SIG-M5 treated with dmso at 0.1 percent for 504 hours (cell line): ENCODE measurements around the gene CYP1A2.
"Not testable (repeated sequence)": the region's sequence is repeated elsewhere in the genome, so short reads cannot be mapped to it uniquely, and the experiment has no call there.

Source experiments
- DNase-seq: peaks from one replicate; lab custom pipeline; 2025; ENCODE audit not compliant: unreplicated experiment; lab: John Stamatoyannopoulos, UW

Gene CYP1A2, protein sequence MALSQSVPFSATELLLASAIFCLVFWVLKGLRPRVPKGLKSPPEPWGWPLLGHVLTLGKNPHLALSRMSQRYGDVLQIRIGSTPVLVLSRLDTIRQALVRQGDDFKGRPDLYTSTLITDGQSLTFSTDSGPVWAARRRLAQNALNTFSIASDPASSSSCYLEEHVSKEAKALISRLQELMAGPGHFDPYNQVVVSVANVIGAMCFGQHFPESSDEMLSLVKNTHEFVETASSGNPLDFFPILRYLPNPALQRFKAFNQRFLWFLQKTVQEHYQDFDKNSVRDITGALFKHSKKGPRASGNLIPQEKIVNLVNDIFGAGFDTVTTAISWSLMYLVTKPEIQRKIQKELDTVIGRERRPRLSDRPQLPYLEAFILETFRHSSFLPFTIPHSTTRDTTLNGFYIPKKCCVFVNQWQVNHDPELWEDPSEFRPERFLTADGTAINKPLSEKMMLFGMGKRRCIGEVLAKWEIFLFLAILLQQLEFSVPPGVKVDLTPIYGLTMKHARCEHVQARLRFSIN

DNA sequence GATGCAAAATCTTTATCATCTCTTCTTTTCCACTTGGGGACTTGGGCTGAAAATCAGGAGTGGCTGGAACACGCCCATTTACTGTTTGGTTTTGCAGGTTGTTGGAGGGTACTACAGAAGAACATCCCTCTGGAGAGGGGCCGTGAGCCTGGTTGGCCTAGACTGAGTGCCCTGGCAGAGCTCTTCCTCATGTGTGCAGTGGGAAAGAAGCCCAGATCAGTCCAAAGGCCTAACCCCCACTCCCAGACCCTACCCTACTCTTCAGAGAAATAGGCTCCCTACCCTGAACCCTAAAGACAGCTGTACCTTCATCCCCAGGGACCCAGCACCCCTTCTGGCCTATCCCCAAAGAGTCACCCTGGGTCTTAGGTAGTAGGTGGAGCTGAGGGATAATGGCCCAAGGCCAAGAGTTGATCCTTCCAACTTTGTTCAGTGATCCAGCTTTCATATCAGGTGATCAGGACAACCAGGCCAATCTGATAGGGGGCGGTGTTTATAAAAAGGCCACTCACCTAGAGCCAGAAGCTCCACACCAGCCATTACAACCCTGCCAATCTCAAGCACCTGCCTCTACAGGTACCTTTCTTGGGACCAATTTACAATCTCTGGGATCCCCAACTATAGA is at the start of gene CYP1A2:
Gene CYP1A2 (plus strand): TSS at position 524 of the 625 bp plus-strand sequence. CDS start 894 bp downstream, outside the sequence.
- no peak for DNase-seq

DNA sequence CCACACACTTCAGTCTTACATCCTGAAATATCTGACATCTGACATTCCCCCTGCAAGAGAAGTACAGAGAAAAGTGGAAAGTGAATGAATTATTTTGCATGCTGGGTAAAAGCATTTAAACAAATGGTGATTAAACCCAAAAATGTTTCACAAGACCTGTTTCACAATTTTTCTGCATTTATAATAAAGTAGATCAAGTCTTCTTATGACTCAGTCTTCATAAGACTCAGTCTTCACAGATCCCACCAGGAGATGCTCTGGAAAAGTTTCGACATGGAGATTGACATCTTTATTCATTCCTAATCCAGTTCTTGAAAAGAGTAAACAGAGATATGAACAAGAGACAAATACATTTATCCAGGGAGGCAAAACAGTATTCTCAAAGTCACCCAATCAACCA is 39.6 kb upstream of the CYP1A2 start:
- DNase-seq, result no peak

DNA sequence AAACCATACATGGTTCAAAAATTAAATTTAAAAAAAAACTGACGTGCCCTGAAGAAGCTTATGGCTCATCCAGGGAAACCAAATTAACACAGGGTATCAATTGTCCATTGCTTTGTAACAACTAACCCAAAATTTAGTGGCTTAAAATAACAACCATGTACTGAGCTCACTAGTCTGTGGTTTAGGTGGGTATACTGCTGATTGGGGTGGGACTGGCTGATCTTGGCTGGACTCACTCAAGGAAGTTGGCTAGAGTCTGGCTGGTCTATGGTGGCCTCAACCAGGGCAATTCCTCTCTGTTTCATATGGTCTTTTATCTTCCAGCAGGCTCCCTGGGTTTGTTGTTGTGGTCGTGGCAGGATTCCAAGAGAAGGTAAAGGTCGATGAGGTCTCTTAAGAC is 38.8 kb upstream of the CYP1A2 start:
- no peak for DNase-seq

DNA sequence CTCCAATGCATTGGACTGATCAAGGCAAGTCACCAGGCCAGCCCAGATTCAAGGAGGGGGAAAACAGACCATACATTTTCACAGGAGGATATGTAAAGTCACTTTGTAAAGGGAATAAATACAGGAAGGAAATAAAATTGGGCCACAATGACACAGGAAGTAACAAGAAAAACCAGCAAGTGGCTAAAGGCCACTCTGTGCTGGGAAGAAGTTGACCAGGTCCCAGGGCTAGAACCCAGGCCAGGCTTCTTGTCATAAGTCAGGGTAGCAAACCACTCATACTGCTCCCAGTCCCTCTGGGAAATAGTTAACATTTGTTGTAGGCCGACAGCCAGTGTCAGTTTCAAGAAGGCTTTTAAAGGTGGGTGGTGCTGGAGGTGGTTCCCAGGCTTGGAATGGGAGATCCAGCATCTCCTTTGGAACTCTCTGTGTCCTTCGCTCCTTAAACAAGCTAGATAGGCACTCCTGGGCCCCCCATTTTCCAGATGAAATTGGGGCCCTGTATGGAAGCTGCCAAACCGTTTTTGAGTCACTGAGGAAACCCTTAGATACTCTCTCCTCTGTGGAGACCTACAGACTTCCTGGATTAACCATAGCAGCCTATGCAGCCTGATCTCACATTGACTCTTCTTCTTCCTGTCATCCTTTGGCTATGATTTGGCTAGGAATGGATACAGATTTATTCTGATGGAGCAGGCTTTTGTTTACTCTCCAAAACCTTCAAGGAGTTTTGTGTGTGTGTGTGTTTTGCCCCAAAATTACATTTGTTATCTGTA is 38.1 kb upstream of the CYP1A2 start:
- DNase-seq, result no peak

DNA sequence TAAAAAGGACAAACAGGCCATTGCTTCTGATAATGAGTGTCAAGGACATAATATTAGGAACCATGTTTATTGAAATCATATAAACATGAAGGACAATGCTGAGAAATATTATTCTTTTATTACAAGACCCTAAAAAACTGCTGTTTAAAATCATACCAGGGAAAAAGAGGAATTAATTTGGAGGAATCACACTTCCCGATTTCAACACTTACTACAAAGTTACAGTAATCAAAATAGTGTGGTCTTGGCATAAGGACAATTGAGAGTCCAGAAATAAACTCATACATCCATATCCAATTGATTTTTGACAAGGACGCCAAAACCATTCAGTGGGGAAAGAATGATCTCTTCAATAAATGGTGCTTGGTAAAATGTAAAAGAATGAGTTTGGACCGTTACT is 36.3 kb upstream of the CYP1A2 start:
- DNase-seq, result no peak

DNA sequence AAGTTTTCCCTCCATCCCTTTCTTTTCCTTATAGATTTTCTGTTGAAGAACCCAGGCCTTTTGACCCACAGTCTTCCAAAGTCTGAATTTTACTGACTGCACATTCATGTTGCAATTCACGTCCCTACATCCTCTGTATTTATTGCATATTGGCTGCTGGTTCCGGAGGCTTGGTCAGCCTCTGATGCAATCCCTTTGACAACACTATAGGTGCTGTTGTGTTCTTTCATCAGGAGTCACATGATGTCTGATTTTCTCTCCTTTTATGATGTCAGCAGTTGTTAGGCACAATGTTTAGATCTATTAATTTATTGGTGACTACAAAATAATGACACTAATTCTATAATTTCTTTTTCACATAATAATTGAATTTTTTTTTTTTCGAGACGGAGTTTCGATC is 32.0 kb upstream of the CYP1A2 start:
- peak; percentile 70 for DNase-seq

DNA sequence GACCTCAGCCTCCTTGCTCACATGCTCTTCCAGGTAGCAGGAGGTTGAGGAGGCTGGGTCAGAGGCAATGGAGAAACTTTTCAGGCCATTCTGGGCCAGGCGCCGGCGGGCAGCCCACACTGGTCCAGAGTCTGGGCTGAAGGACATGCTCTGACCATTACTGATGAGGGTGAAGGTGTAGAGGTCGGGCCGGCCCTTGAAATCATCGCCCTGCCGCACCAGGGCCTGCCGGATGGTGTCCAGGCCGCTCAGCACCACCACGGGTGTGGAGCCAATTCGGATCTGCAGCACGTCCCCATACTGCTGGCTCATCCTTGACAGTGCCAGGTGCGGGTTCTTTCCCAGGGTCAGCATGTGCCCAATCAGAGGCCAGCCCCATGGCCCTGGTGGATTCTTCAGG is 26.1 kb upstream of the CYP1A2 start:
- DNase-seq, result no peak

DNA sequence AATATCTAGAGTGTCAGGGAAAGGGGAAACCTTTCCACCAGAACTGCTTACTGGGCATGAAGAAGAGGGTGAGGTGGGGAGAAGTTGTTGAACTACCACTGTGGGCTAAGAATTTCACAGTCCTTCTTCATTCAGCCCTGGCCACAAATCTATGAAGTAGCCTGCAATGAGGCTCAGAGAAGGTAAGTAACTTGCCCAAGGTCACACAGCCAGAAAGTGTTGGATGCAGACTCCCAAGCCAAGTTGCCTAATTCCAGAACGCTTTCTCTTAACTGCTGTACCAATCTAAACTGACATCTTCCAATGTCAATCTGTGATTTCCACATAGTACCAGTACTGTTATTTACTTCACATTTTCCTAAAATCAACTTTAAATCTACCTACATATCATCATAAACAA is 25.5 kb upstream of the CYP1A2 start:
- DNase-seq, result no peak

DNA sequence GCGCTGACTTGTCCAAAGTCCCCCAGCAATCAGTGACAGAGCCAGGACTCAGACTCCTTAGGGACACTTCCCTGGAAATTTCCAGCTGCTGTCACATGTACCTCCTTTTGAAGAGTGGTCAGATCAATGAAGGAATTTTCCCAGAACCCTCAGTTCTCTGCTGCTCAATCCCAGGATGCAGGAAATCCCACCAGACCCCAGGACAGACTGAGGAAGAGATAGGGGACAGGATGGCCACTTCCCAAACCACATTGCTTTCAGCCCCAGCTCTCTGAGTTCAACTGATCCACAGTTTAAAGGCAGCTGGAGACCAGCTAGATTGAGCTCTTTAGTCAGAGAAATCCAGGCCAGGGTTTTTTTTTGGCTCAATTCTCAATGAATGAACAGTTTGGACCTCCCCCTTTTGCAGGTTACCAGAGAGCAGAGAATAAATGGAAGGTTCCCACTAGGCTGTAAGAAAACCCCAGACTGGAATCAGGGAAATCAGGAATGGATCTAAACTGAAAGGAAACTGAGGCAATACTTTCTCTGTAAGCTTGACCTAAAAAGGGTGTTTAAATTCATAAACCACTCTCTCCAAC is 24.8 kb upstream of the CYP1A2 start:
- DNase-seq, result peak; percentile 69

DNA sequence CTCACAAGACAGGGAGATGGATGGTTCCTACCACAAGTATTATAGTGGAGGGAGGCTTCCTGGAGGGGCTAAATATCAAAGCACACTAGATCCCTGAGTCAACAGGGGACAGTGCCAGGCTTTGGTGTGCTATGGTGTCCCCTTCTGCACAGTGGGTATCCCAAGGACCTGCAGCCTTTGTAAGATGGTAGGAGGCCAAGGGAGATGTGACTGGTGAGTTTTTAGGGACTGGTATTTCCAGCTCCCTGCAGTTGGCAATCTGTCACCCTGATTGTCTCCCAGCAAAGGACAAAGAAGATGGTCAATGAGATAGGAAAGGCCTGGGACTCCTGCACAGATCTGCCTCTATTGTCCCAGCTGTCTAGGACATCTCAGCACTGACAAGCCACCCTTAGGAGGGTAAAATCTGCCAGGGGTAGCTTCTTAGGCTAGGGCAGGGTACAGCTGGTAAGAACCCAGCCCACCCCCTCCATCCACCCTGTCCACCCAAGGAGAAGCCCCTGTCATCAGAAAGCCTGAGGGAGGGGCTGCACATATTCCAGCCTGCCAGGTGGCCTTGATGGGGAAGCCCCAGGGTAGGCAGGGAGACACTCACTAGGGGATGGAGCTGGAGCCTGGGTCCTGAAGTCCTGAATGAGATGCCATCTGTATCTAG is 23.9 kb upstream of the CYP1A2 start:
- no peak for DNase-seq

DNA sequence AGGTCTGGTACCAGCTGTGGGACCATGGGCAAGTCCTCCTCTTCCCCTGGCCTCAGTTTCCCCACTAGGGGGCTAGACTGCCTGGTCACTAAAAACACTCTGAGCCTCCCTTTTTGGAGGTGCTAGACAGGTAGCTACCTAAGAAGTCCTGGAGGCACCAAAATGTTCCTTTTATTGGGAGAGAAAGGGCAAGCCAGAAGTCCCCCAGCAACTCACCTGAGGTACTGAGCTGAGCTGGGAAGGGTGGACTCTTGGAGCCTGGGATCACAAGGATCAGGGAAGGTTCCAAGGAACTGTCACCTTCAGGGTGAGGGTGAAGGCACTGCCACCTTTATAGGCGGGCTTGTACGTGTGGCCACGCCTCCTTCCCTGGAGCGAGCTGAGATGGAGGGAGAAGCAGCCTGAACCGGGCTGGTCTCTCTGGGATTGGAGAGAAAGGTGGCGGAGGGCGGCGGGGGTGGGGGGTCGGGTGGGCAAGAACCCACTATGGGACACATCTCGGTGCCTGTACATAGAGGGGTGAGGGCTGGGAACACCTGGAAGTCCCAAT is 23.3 kb upstream of the CYP1A2 start, which contains the start of gene CYP1A1:
Gene CYP1A1 (minus strand): TSS at position 304 of the 550 bp plus-strand sequence. CDS start 2,431 bp downstream, outside the sequence.
- DNase-seq, result peak; percentile 18

DNA sequence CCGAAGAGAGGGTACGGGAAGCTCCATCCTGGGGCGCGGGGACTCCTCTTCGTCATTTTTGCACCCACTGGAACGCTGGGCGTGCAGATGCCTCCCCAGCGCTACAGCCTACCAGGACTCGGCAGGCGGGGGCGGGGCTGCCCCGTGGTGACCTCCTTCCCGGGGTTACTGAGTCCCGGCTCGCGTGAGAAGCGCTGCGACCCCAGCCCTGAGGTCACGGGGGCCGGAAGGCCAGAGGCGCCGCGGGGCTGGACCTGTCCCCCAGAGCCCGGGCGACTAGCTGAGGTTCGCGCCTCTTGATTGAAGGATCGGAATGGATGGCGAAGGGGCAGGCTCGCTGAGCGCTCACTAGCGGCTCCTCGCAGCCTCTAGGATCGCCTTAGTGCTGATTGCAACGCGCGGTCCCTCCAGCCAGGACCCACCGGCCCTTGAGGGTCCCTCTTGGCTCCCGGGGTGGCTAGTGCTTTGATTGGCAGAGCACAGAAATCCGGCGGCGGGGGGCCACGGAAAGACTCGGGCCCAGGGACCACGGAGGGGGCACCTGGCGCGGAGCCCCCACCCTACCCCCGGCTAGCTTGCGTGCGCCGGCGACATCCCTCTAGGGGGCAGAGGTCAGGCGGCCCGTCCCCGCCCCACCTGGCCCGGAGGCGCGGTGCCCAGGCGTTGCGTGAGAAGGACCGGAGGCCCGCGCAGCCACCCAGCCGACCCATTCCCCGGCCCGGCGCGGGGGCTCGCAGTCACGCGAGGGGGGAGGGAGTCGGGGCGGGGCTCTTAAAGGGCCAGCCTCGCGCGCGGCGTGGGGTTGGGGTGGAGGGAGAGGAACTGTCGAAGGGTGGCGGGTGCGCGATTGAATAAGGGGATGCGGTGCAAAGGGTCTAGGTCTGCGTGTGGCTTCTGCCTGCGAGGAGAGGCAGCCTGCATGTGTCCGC is 22.5 kb upstream of the CYP1A2 start:
- DNase-seq, result peak; percentile 17

DNA sequence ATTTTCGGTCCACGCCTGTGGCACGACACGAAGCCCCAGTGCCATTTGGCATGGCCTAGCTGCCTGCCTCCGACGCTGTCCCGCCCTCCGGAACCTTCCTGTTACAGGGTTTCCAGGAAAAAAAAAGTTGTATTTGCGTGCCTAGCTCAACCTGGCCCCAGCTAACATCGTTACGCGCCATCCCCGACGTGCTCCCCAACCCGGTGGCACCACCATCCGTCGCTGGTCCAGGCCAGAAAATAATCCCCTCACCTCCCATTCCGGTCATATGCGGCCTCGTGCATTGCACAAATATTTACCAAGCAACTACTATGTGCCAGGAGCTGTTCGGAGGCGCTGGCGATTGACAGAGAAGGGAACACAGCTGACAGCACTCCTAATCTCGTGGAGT is 21.9 kb upstream of the CYP1A2 start:
- no peak for DNase-seq

DNA sequence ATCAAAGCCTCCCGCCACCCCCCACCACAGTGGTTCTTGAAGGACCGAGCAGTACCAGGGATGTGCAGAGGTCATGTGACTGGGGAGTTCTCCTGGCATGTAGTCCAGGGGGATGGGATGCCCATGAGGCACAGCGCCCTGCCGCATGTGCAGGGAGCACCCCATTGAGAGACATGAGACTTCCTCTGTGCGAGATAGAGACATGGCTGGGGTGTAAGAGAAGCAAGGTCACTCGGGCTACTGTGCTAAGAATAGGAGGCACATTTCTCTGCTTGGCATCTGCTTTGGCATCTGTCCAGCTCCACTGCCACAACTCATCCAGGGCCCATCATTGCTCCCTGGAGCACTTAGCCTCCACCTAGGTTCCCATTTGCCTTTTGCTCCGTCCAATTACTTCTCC is 20.9 kb upstream of the CYP1A2 start:
- no peak for DNase-seq

DNA sequence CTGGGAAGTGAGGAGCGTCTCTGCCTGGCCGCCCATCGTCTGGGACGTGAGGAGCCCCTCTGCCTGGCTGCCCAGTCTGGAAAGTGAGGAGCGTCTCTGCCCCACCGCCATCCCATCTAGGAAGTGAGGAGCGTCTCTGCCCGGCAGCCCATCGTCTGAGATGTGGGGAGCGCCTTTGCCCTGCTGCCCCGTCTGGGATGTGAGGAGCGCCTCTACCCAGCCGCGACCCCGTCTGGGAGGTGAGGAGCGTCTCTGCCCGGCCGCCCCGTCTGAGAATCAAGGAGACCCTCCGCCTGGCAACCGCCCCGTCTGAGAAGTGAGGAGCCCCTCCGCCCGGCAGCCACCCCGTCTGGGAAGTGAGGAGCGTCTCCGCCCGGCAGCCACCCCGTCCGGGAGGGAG is 19.9 kb upstream of the CYP1A2 start:
- not testable (repeated sequence) for DNase-seq

DNA sequence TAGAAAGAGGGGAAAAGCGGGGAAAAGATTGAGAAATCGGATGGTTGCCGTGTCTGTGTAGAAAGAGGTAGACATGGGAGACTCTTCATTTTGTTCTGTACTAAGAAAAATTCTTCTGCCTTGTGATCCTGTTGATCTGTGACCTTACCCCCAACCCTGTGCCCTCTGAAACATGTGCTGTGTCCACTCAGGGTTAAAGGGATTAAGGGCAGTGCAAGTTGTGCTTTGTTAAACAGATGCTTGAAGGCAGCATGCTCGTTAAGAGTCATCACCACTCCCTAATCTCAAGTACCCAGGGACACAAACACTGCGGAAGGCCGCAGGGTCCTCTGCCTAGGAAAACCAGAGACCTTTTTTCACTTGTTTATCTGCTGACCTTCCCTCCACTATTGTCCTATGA is 19.3 kb upstream of the CYP1A2 start:
- DNase-seq, result not testable (repeated sequence)

DNA sequence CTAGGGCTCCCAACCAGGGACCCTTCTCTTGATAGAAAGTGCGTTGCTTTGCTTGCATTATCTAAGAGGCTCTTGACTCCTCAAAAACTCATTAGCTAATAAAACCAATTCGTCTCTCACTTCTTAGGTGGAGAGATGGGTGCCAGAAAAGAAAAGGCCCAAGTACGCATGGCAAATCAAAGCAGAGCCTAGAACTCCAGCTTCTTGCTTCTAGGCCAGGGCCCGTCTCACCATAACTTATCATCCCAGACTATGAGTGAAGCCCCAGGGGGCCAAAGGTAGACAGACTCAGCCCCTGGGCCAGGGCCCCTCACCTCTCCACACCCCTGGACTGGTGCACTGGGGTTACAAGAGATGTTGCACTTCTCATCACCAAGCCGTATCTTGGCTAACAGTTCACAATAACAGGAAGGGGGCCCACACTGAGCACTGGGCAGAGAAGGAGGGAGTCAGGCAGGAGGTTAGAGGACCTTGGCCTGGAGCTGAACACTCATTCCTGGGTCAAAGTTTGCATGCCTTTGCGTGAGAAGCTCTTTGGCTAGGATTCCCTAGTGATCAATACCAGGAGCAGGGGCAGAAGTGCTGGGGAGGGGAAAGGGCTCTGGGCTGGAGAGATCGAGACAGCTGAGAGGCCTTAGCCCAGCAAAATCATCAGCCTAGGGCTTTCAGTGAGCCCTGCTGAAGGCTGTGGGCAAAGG is 17.9 kb upstream of the CYP1A2 start:
- DNase-seq, result no peak

DNA sequence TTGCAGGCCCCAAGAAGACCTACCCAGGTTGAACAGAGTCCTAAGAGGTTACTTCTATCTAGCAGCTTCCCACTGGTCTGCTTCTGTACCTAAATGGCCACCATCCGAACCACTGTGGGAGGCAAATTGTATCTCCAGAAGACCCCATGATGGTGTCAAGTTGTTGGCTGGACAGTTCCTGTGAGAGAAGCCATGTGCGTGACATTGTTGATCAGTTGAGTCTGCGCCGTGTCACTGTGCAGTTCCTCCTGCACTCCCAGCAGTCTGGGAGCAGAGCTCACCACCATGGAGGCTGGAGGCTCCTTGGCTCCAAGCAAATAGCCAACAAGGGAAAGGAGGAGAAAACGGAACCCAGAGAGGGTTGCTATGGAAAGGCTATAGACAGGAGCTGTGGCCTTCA is 15.8 kb upstream of the CYP1A2 start:
- no peak for DNase-seq

DNA sequence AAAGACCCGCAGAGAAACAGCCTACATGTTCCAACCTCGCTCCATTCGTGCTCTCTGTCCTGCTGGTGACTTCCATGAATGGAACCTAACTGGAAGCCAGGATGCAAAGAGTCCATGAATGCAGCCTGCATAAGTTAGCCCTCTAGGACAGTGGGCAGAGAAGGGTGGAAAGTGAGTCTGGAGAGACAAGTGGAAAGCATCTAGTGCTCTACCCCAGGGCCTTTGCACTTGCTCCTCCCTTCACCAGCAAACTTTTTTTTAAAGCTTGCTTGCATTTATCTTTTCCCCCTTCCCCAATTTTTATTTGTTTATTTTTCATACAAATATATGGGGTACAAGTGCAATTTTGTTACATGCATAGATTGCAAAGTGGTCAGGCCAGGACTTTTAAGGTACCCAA is 15.4 kb upstream of the CYP1A2 start:
- no peak for DNase-seq
